Embryonic facial prominence (tissue), 1 donor: ENCODE results near the gene PRMT7.

Experiments used
- DNase-seq: peaks from one replicate; pipeline ENCODE4 v3.0.0-alpha.2; 2016; ENCODE audit errors: extremely low spot score

PRMT7 gene

GRCh38 chr16:68376590-68376989 is 65.8 kb downstream of the PRMT7 start:
- no peak for DNase-seq

DNA sequence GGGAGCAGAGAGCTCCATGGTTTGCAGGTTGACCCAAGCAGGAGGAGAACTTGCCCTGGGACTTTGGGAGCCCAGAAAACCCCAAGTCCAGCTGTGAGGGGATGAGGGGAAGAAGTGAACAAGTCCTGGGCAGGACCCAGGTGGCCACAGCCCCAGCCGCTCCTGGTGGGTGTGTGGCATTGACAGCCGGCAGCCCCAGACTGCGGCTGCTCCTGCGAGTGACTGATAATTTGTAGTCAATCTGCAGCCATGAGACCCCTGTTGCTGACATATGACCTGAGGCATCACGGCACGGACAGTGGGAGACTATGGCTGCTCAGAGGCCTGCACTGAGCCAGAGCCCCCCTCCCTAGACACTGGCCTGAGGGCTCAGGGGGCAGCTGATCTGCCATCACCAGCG is 66.4 kb downstream of the PRMT7 start:
- no peak for DNase-seq

- no peak for DNase-seq
These were observed 67.0 kb downstream of the PRMT7 start for GRCh38 chr16:68377667-68378393.

GRCh38 chr16:68378436-68379415 is 67.9 kb downstream of the PRMT7 start:
- DNase-seq: no peak

- no peak for DNase-seq
These were observed 68.9 kb downstream of the PRMT7 start for GRCh38 chr16:68379472-68380347.

GRCh38 chr16:68380348-68380670 is 69.5 kb downstream of the PRMT7 start:
- DNase-seq: no peak

GRCh38 chr16:68380676-68381362 is 70.0 kb downstream of the PRMT7 start:
- DNase-seq: no peak

GRCh38 chr16:68381363-68381724 is 70.5 kb downstream of the PRMT7 start:
- no peak for DNase-seq

DNA sequence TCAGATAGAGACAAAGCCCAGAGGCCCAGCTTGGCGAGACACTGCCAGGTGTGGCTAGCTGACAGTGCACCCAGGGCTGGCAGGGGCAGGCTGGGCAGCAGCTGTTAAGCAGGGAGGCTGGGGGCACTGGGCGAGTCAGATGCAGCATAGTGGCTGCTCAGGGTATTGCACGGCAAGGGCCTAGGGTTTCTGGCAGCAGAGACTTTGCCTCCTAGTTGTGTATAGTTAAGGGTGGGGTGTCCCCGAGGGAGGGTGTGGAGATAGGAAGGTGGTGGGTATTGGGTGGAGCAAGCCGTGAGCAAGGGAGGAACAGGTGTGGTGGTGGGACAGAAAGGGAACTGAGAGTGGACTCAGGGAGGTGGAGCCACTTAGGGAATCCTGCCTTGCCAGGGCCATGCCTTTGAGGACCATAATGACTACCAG is 71.5 kb downstream of the PRMT7 start:
- no peak for DNase-seq

DNA sequence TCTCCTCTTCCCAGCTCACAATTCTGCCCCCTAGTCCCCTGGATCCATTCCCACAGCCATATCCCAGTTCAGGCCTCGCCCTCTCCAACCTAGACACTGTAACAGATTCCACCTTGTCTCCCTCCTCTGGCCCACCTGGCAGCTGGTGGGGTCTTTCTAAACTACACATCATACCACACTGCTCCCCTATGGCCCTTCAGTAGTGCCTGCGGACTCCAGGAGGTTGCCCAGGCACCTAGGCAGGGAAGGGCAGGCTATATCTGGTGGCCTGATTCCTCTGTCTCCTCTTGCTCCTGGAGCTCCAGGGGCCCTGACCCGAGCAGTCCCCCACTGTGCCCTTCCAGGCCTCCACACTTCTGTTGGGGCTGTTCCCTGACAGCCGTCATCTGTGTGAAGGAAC is 73.0 kb downstream of the PRMT7 start:
- no peak for DNase-seq

GRCh38 chr16:68384288-68385161 is 73.7 kb downstream of the PRMT7 start:
- DNase-seq: no peak

- no peak for DNase-seq
These were observed 74.6 kb downstream of the PRMT7 start for GRCh38 chr16:68385371-68385770.

DNA sequence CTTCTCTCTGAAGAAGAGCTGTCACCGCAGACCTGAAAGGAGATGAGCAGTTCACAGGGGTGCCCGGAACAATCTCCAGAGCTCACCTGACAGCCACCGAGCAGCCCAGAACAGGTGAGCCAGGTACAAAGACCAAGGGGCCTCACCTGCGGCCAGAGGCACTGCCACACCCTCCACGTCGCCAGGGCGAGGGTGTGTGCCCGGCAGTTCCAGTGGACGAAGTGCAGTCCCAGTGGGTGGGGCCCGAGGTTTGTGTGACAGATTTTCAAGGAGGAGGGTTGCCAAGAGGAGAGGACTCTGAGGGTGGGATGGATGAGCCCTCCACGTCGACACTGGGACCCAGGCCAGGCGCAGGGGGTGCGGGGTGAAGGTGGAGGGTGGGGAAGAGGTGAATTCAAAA is 75.8 kb downstream of the PRMT7 start:
- no peak for DNase-seq

- no peak for DNase-seq
These were observed 76.5 kb downstream of the PRMT7 start for GRCh38 chr16:68387301-68387700.

- DNase-seq: no peak
These were observed 77.3 kb downstream of the PRMT7 start for GRCh38 chr16:68388124-68388523.

- DNase-seq: no peak
These were observed 78.2 kb downstream of the PRMT7 start for GRCh38 chr16:68389006-68389405.

DNA sequence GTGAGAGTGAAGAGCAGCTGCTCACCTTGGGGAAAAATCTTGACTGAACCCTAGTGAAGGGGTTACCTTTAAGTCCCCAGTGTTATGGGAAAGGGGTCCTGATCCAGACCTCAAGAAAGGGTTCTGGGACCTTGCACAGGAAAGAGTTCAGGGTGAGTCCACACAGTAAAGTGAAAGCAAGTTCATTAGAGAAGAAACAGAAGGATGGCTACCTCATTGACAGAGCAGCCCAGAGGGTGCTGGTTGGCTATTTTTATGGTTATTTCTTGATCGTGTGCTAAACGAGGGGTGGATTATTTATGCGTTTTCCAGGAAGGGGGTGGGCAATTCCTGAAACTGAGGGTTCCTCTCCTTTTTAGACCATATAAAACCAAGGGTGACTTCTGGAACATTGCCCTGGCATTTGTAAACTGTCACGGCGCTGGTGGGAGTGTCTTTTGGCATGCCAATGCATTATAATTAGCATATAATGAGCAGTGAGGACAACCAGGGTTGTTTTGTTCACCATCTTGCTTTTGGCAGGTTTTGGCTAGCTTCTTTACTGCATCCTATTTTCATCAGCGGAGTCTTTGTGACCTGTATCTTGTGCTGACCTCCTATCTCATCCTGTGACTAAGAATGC is 79.0 kb downstream of the PRMT7 start:
- no peak for DNase-seq

DNA sequence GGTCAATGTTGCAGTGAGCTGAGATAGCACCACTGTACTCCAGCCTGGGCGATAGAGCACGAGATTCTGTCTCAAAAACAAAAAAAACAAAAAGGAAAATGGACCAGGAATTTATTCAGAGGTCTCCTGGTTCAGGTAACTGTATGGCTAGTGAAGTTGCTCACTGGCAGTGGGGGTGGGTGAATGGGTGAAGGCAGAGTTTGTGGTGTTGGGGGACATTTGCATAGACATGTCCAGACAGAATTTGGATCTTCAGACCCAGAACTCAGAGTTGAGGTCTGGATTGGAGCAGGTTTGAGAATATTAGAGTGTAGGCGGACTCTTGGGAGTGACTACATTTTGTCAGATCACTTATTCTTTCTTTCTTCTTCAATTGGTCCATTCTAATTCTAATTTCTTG is 82.5 kb downstream of the PRMT7 start:
- no peak for DNase-seq

DNA sequence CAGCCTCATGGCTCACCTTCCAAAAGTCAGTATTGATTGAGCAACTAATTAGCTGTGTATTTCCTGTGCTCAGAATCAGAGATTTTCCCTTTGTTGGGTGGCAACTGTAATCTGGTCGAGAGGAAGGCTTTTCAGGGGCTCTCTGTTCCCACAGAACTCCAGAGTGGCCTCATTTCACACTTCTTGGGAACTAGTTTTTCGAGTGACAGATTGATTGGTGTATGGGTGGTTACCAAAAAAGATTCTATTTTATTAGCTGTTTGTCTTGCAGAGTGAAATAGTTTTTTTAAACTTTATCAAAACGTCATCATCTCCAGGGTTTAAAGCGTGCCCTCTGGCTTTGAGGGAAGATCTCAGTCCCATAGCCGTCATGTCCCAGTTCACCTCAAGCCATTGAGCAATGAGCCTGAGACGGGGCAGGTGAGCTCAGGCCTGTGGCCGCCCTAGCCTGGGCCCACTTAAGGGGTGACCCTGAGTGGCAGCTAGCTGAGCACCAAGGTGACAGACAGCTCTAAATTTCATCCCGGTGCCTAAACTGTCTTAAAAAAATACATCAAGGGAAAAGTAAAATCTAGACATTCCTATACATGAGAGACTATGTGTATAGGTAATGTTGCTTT is 84.5 kb downstream of the PRMT7 start:
- DNase-seq: no peak

- no peak for DNase-seq
These were observed 85.0 kb downstream of the PRMT7 start for GRCh38 chr16:68395815-68396214.
